ENCODE results near the gene DNAJB6.

The DNAJB6 gene

DNA sequence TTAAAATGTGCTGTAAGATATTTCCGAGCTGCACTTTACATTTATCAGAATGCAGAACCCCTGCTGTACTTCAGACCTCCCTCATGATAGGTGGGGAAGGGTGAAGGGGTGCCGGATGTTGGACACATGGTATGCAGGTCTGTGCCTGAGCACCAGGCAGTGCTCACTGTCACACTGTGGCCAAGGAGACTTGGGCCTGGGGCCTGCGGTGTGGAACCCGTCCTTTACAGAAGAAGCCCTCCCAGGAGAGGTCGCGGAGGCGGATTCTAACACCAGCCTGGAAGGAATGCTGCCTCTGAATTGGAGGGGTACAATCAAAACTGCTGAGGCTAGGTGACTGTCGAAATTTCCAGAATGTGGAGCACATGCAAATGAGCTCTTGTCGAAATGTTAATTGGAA, 34.5 kb downstream of the DNAJB6 start:
- no peak for DNase-seq

DNA sequence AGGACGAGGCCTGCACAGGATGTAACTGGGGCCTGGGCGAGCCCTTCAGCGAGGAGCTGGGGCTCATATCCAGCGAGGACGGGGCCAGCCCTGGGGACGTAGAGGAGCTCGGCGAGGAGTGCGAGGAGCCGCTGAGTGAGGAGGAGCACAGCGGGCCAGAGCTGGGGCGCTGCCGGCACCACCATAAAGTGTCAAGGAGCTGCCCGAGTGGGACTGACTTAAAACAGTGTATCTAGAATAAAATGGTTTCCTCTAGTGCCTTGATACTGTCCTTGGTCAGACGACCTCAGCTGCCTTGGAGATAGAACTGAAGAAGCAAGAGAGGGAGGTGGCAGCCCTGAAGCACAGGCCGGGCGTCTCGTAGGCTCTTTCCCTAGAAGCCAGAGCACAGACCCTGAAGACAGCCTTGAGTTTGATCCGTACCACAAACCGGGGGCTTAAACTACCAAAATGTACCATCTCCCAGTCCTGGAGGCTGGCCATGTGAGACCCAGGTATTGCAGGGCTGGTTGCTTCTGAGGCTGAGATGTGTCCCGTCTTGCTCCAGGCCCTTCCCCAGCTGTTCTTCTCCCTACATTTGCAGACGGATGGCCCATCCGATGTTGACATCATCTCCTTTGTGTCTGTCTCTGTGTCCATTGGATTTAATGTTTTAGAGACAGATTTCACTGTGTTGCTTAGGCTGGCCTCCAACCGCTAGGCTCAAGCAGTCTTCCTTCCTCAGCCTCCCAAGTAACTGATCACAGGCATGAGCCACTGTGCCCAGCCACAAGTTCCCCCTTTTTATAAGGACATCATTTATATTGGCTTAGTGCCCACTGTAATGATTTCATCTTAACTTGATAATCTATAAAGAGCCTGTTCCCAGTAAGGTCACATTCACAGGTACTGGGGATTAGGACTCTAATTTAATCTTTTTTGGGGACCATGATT, 35.8 kb downstream of the DNAJB6 start:
- DNase-seq, result no peak

- no peak for DNase-seq
These were observed 36.7 kb downstream of the DNAJB6 start for GRCh38 chr7:157373493-157373892.

DNA sequence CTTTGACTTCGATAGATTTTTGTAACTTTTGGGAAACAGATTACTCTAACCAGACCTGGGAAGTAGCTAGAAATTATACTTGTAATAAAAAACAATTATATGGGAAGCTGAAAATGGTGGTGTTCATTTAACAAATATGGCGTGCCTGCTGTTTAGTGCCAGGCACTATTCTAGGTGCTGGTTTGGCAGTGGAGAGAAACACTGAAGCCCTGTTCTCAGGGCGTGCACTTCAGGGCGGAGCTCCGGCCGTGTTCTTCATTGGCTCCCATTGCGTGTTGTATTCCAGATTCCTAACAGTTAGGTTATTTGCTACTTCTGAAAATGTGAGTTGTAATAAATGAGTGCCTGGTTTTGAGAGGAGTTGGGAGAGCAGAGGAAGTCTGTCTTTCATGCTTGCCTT, 38.6 kb downstream of the DNAJB6 start:
- no peak for DNase-seq

DNA sequence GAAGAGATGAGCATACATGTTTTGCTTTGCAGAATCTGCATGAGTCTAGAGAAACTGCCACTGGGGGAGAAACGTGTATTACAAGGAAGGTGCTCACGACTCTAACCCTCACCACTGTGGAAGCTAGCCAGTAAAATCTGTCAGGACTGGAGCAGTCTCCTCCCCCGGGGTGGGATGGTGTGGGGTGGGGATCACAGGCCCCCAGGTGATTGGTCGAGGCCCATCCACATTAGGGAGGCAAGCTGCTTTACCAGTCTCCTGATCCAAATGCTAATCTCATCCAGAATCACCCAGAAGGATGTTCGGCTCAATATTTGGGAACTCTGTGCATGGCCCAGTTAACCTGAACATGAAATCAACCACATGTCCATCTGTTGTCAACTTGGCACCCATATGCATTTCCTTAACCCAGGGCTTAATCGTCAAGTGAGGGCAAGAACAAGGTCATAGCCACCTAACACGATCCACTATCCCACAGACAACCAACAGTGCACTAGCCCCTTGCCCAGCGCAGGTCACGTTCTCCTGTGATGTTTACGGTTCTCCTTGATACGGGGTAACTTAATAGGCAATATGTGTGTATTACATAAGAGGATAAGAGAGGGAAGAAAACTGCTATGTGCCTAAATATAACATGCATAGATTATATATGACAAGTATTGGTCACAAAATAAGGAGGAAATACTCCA, 40.8 kb downstream of the DNAJB6 start:
- no peak for DNase-seq

DNA sequence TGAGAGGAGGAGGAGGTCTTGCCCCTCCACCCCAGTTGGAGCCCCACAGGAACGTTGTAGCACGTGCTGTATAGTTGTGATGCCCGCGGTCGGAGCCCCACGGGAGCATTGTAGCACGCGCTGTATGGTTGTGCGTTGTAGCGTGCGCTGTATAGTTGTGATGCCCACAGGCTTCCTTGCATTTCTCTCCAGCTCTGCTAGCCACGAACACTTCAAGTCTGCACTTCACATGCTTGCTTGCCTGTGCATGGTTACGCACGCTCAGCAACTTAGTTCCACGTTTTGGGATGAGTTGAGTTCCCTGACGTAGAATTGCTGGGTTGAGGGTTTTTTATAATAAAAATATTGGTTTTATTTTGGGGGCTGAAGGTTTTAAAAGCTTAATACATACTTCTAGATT, 41.6 kb downstream of the DNAJB6 start:
- no peak for DNase-seq

GRCh38 chr7:157379493-157379892, 42.7 kb downstream of the DNAJB6 start:
- no peak for DNase-seq

- DNase-seq, result no peak
These were observed 43.6 kb downstream of the DNAJB6 start for GRCh38 chr7:157380416-157380815.

DNA sequence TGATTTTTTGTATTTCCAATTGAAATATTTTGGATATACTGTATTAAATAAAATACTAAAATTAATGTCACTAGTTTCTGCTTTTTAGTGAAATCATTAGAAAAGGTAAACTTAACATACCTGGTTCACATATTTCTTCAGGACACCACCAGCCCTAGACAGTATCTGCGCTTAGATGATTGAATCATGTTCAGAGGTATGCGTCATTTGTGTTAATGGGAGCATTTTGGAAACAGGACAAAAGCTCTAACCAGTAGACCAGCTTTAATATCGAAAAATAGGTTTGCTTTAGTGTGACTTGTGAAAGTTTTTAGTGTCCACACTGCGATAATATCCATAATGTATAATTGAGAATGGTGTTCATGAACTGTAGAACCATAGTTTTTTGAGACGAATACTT, 47.1 kb downstream of the DNAJB6 start:
- no peak for DNase-seq

DNA sequence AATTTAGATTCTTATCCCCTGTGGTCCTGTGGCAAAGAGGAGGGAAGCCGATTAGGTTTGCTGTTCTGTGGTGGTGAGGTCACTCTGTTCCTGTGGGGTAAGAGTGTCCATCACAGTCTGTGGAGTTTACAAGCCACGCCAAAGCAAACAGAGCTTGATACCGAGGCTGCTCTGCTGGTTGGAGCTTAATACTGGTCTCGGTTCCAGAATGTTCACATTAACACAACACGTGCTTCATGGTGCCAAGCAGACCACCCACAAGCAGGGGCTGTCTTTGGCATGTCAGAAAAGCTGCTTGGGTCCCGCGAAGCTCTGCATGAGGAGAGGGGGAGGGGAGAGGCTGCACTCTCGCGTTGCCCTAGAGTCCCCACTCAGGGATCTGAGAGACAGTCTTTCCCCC, 47.5 kb downstream of the DNAJB6 start:
- DNase-seq, result no peak

- DNase-seq, result peak; percentile 70
These were observed 50.4 kb downstream of the DNAJB6 start for GRCh38 chr7:157386979-157387800.

DNA sequence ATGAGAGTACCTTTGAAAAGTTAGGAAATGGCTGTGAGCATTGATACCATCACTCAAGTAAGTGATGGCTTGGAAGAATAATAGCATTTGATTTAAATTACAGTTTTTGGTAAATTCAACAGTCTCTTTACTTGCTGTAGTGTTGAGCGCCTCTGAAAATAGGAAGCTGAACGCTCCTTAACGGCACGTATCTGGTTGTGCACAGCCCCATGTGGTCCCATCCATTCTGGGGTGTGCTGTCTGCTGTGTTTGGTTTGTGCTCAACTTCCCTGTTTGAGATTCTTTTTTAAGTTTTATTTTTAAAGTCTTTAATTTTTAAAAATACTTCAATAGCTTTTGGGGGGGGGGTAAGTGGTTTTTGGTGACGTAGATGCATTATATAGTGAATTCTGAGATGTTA, 51.5 kb downstream of the DNAJB6 start:
- DNase-seq, result no peak

GRCh38 chr7:157389951-157390730, 53.3 kb downstream of the DNAJB6 start:
- DNase-seq, result peak; percentile 90

GRCh38 chr7:157391036-157391710, 54.4 kb downstream of the DNAJB6 start:
- DNase-seq, result no peak

- no peak for DNase-seq
These were observed 55.6 kb downstream of the DNAJB6 start for GRCh38 chr7:157392256-157393037.

DNA sequence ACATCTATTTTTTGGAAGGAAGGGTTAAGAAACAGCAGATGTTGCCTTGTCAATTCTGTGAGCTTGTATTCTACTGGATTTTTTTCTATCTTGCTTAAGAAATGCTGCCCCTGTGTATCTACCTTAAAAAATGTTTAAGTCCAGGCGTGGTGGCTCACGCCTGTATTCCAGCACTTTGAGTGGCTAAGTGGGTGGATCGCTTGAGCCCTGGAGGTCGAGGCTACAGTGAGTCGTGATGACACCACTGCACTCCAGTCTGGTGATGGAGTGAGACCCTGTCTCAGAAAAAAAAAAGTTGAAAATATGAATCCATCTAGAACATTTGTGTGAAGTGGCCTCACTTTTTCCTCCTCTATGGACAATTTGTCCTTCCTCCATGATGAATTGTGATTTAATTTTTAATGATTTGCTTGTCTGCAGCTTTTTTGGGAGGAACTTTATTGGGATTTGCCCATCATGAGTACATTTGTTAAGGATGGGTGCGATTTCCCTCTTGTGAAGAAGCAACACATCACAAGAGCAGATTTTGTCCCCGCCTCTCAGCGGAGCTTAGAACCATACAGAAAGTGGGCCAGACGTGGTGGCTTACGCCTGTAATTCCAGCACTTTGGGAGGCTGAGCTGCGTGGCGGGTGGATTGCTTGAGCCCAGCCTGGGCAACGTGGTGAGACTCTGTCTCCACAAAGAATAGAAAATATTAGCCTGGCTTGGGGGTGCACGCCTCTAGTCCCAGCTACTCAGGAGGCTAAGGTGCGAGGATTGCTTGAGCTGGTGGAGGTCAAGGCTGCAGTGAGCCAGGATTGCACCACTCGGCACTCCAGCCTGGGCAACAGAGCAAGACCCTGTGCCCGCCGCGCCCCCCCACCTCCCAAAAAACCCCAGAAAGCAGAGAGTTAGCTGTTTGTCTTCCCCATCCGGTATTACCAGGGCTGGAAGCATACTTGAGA, 57.7 kb downstream of the DNAJB6 start:
- no peak for DNase-seq

DNA sequence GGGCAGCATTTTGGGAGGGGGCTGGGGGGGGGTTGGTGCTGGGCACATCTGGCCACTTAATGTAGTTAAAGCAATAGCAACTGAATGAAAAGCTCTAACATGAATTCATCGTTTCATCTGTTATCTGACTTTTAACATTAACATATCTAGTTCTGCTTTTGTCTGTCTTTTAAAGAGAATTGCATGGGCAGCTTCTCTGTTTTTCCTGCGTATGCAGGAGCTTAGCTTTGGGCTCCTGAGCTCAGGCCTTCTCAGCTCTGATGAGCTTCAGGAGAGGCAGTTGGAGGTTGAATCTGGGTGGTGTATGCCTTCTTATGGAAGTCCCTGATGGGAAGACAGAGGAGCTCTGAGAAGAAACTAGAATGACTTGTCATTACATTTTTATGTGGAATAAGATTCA, 58.4 kb downstream of the DNAJB6 start:
- DNase-seq, result no peak

DNA sequence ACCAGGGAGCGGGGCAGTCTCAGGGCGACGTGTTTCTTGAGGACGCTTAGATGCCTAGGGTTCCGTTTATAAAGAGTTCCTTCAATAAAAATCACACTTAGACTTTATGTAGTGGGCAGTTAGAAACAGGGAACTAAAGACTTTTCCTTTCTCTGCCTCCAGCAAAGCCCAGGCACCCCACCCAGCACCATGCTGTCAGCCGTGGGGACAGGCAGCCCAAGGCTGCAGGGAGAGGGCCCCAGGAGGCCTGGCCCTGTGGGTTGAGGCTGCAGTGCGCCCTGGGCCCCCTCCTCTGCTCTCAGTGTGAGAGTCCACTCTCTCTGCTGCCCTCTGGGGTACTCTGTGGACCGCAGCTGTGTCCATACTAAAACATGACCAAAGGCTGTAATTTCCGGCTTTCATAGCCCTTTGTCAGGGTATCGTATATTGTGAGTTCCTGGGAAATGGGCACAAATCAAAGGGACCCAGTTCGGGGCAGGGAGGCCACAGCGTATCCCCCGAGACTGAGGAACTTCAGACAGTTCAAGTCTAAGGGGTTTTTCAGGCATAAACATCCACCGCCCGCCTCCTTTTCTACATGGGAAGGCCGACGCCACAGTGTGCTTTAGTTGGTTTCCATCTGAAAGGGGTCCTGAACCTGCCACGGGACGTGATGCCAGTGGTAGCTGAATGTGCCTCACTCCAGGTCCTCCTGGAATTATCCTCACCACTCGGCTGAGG, 59.7 kb downstream of the DNAJB6 start:
- DNase-seq, result no peak

GRCh38 chr7:157397036-157397720, 60.4 kb downstream of the DNAJB6 start:
- no peak for DNase-seq

Measured in inflammatory macrophage treated with lipopolysaccharide for 4 hours (primary cell).